LNCAP (cell line): Measurements from ENCODE around the gene SCUBE2.

Experiments
- CTCF ChIP-seq: fragments of 450-650 bp; IDR thresholded peaks from 2 replicates; pipeline ENCODE4 v1.5.1; 2017; ENCODE audit warnings: mild to moderate bottlenecking

The SCUBE2 gene

GRCh38 chr11:9076046-9076445, 15.4 kb downstream of the SCUBE2 start:
- TF ChIP-seq CTCF: no peak

- no peak for TF ChIP-seq CTCF
These were observed 15.8 kb downstream of the SCUBE2 start for GRCh38 chr11:9075556-9075955.

- TF ChIP-seq CTCF: no peak
These were observed 16.9 kb downstream of the SCUBE2 start for GRCh38 chr11:9074338-9075029.

- no peak for TF ChIP-seq CTCF
These were observed 17.8 kb downstream of the SCUBE2 start for GRCh38 chr11:9073466-9074225.

GRCh38 chr11:9072626-9073176, 18.7 kb downstream of the SCUBE2 start:
- TF ChIP-seq CTCF: no peak

GRCh38 chr11:9071692-9072091, 19.7 kb downstream of the SCUBE2 start:
- TF ChIP-seq CTCF: no peak

GRCh38 chr11:9070749-9071491, 20.5 kb downstream of the SCUBE2 start:
- TF ChIP-seq CTCF: no peak
